Mesendoderm (in vitro differentiated cells): Measurements from ENCODE around the gene BIN2.
A peak's percentile ranks its signal among the peaks of the same experiment; 100 is the strongest.

Experiments
- DNase-seq: peaks from one replicate; pipeline ENCODE4 v3.0.0; 2013
- H2AK5ac ChIP-seq: 2 replicates; pipeline ENCODE4 v1.6.1; 2013; ENCODE audit warnings: low read length, inconsistent platforms
- H2BK120ac ChIP-seq: 2 replicates; pipeline ENCODE4 v1.6.1; 2013; ENCODE audit warnings: low read depth, mild to moderate bottlenecking, low read length, moderate library complexity, mixed read lengths
- H2BK15ac ChIP-seq: replicated peaks from 2 replicates; pipeline ENCODE4 v1.6.1; 2013; ENCODE audit warnings: low read depth, mild to moderate bottlenecking, moderate library complexity
- H2BK5ac ChIP-seq: 2 replicates; pipeline ENCODE4 v1.6.1; 2013; ENCODE audit warnings: low read length, inconsistent platforms
- H3K18ac ChIP-seq: 2 replicates; pipeline ENCODE4 v1.6.1; 2013; ENCODE audit warnings: mild to moderate bottlenecking, low read length, mixed read lengths
- H3K23ac ChIP-seq: one replicate; pipeline ENCODE4 v1.6.1; 2013; ENCODE audit warnings: low read length
- H3K27ac ChIP-seq: 2 replicates; pipeline ENCODE4 v1.5.1; 2013; ENCODE audit warnings: low read depth, mild to moderate bottlenecking, inconsistent platforms, low read length, moderate library complexity
- H3K27me3 ChIP-seq: 2 replicates; pipeline ENCODE4 v1.6.1; 2013; ENCODE audit warnings: low read length, control low read depth, mild to moderate bottlenecking, inconsistent platforms; ENCODE audit not compliant: insufficient read depth, poor library complexity
- H3K36me3 ChIP-seq: 2 replicates; pipeline ENCODE4 v1.6.1; 2013; ENCODE audit warnings: low read length, inconsistent platforms; ENCODE audit not compliant: control insufficient read depth, insufficient read depth
- H3K4ac ChIP-seq: one replicate; pipeline ENCODE4 v1.6.1; 2013; ENCODE audit warnings: low read depth, mild to moderate bottlenecking, low read length, moderate library complexity
- H3K4me1 ChIP-seq: 2 replicates; pipeline ENCODE4 v1.6.1; 2013; ENCODE audit warnings: low read depth, low read length, inconsistent platforms; ENCODE audit not compliant: control insufficient read depth
- H3K4me2 ChIP-seq: 2 replicates; pipeline ENCODE4 v1.6.1; 2013; ENCODE audit warnings: low read length
- H3K4me3 ChIP-seq: 2 replicates; pipeline ENCODE4 v1.5.1; 2013; ENCODE audit warnings: mild to moderate bottlenecking, low read length
- H3K56ac ChIP-seq: one replicate; pipeline ENCODE4 v1.6.1; 2013; ENCODE audit warnings: low read length
- H3K79me1 ChIP-seq: 2 replicates; pipeline ENCODE4 v1.6.1; 2013; ENCODE audit warnings: low read length, inconsistent platforms
- H3K79me2 ChIP-seq: 2 replicates; pipeline ENCODE4 v1.6.1; 2013; ENCODE audit warnings: mild to moderate bottlenecking, low read length; ENCODE audit not compliant: control insufficient read depth, insufficient read depth
- H3K9ac ChIP-seq: 2 replicates; pipeline ENCODE4 v1.6.1; 2013; ENCODE audit warnings: low read length, inconsistent platforms
- H4K5ac ChIP-seq: one replicate; pipeline ENCODE4 v1.6.1; 2013; ENCODE audit warnings: low read length
- H4K8ac ChIP-seq: one replicate; pipeline ENCODE4 v1.6.1; 2013; ENCODE audit warnings: low read depth, mild to moderate bottlenecking, control low read depth, low read length, moderate library complexity
- WGBS: extraction: QIAGEN DNeasy Blood & Tissue Kit; methylation state at CpG from one replicate; pipeline ENCODE4 v1.1.7; 2013; ENCODE audit warnings: low lambda C conversion rate, missing lambda C conversion rate; ENCODE audit not compliant: insufficient coverage; ENCODE audit errors: extremely low coverage; 5-methylcytosine and 5-hydroxymethylcytosine counted together

Gene BIN2

DNA sequence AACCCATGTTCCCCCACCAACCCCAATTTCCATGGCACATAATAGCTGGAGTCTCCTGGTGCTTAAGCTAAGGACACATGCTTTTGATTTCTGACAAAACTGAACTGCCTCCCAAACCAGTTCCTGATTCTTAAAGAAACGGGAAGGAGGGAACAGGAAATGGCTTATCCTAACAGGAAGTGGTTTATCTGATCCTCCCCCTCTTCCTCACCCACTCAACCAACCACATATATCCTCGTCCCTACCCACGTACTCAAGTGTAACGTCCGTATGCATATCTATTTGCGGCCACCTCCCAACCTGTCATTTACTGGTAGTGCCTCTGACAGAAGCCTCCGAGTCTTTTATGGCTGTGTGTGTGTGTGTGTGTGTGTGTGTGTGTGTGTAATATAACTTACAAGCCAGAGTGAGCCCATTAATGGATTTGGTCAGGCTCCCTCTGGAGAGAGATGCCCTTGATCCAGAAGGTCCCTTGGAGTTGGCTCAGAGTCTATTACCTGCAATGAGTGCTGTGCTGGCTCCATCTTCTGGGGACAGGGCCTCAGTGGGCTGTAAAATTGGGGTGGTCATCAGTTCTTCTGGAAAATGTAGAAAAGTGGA lies 77.6 kb downstream of the BIN2 start:
- WGBS: no CpG with 5 or more reads among the region's 7 CpGs
- Histone ChIP-seq H3K27ac (no peak overlapping the region), H3K27me3 (no peaks in the 10 kb centered on the region), H3K79me1 (peaks cover 2% of the 10 kb centered on the region), H3K56ac (no peak overlapping the region), H3K36me3 (peaks cover 5% of the 10 kb centered on the region), H4K5ac (no peak overlapping the region), H3K4me3 (no peak overlapping the region), H2AK5ac (no peak overlapping the region), H3K18ac (no peak overlapping the region), H2BK5ac (no peak overlapping the region), H3K4me2 (no peak overlapping the region), H4K8ac (no peak overlapping the region), H3K4ac (no peak overlapping the region), H3K23ac (no peak overlapping the region), H3K9ac (no peak overlapping the region), H3K4me1 (peaks cover 6% of the 10 kb centered on the region), H2BK120ac (no peak overlapping the region), H3K79me2 (no peaks in the 10 kb centered on the region), H2BK15ac (no peak overlapping the region)
- DNase-seq: peak; percentile 61

- no peak overlapping the region for H3K4me2 ChIP-seq
- no peak overlapping the region for H2BK120ac ChIP-seq
- no peak overlapping the region for H3K18ac ChIP-seq
- no peaks in the 10 kb centered on the region for H3K27me3 ChIP-seq
- DNase-seq: no peak
- no peak overlapping the region for H3K27ac ChIP-seq
- peaks cover 6% of the 10 kb centered on the region for H3K4me1 ChIP-seq
- H2AK5ac ChIP-seq: peak overlapping the region; percentile 29
- WGBS: no CpG with 5 or more reads among the region's 11 CpGs
- peaks cover 6% of the 10 kb centered on the region for H3K36me3 ChIP-seq
- no peak overlapping the region for H2BK5ac ChIP-seq
- no peak overlapping the region for H4K8ac ChIP-seq
- no peak overlapping the region for H3K4ac ChIP-seq
- H3K56ac ChIP-seq: peak overlapping the region; percentile 59
- no peak overlapping the region for H2BK15ac ChIP-seq
- no peak overlapping the region for H3K4me3 ChIP-seq
- peaks cover 2% of the 10 kb centered on the region for H3K79me1 ChIP-seq
- H3K23ac ChIP-seq: no peak overlapping the region
- no peak overlapping the region for H4K5ac ChIP-seq
- H3K79me2 ChIP-seq: no peaks in the 10 kb centered on the region
- H3K9ac ChIP-seq: no peak overlapping the region
These were observed 78.3 kb downstream of the BIN2 start for GRCh38 chr12:51245476-51246253.

- H2AK5ac ChIP-seq: no peak overlapping the region
- no peak overlapping the region for H3K4me3 ChIP-seq
- peaks cover 2% of the 10 kb centered on the region for H3K79me1 ChIP-seq
- no CpG with 5 or more reads among the region's 4 CpGs for WGBS
- peaks cover 6% of the 10 kb centered on the region for H3K36me3 ChIP-seq
- no peak overlapping the region for H2BK5ac ChIP-seq
- no peak overlapping the region for H3K18ac ChIP-seq
- no peak overlapping the region for H3K4ac ChIP-seq
- no peak overlapping the region for H2BK15ac ChIP-seq
- peaks cover 7% of the 10 kb centered on the region for H3K79me2 ChIP-seq
- no peak overlapping the region for H4K5ac ChIP-seq
- no peak overlapping the region for H3K56ac ChIP-seq
- H4K8ac ChIP-seq: no peak overlapping the region
- H3K4me2 ChIP-seq: no peak overlapping the region
- no peak overlapping the region for H3K27ac ChIP-seq
- no peak overlapping the region for H3K9ac ChIP-seq
- H3K23ac ChIP-seq: no peak overlapping the region
- H3K4me1 ChIP-seq: peaks cover 8% of the 10 kb centered on the region
- no peaks in the 10 kb centered on the region for H3K27me3 ChIP-seq
- no peak overlapping the region for H2BK120ac ChIP-seq
- DNase-seq: no peak
These were observed 79.7 kb downstream of the BIN2 start for GRCh38 chr12:51244269-51244668.

DNA sequence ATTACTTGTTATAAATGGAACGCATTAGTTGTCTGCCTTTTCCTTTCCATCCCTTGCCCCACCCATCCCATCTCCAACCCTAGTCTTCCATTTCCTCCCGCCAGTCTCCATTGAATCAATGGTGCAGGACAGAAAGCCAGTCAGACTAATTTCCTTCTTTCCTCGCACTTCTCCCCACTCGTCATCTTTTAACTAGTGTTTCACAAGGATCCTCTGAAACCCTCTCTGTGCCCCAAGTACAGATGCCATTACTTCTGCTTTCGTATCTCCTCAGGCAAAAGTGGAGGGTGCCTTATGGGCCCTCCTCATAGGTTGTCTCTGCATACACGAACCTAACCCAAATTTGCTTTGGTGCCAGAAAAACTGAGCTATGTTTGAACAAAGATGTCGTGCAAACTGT lies 81.1 kb downstream of the BIN2 start:
- peaks cover 2% of the 10 kb centered on the region for H3K79me1 ChIP-seq
- WGBS: no CpG with 5 or more reads among the region's 7 CpGs
- no peak overlapping the region for H2BK120ac ChIP-seq
- no peak for DNase-seq
- no peak overlapping the region for H4K5ac ChIP-seq
- no peak overlapping the region for H2BK15ac ChIP-seq
- no peak overlapping the region for H4K8ac ChIP-seq
- no peak overlapping the region for H2BK5ac ChIP-seq
- no peak overlapping the region for H2AK5ac ChIP-seq
- H3K4me2 ChIP-seq: no peak overlapping the region
- H3K27me3 ChIP-seq: no peaks in the 10 kb centered on the region
- H3K36me3 ChIP-seq: peaks cover 6% of the 10 kb centered on the region
- no peak overlapping the region for H3K27ac ChIP-seq
- no peak overlapping the region for H3K4ac ChIP-seq
- H3K18ac ChIP-seq: no peak overlapping the region
- no peak overlapping the region for H3K9ac ChIP-seq
- H3K4me3 ChIP-seq: no peak overlapping the region
- peaks cover 8% of the 10 kb centered on the region for H3K4me1 ChIP-seq
- no peak overlapping the region for H3K23ac ChIP-seq
- H3K79me2 ChIP-seq: peaks cover 7% of the 10 kb centered on the region
- no peak overlapping the region for H3K56ac ChIP-seq

GRCh38 chr12:51242120-51242519 lies 81.9 kb downstream of the BIN2 start:
- H2AK5ac ChIP-seq: no peak overlapping the region
- no peak overlapping the region for H2BK120ac ChIP-seq
- no peak overlapping the region for H3K4me2 ChIP-seq
- no peak overlapping the region for H3K4me3 ChIP-seq
- H2BK15ac ChIP-seq: no peak overlapping the region
- no peak overlapping the region for H4K8ac ChIP-seq
- H3K4me1 ChIP-seq: peaks cover 6% of the 10 kb centered on the region
- no peak overlapping the region for H3K9ac ChIP-seq
- H3K36me3 ChIP-seq: peaks cover 6% of the 10 kb centered on the region
- H3K79me2 ChIP-seq: peaks cover 7% of the 10 kb centered on the region
- DNase-seq: no peak
- H4K5ac ChIP-seq: no peak overlapping the region
- H3K56ac ChIP-seq: no peak overlapping the region
- no peaks in the 10 kb centered on the region for H3K27me3 ChIP-seq
- no peak overlapping the region for H3K23ac ChIP-seq
- no peak overlapping the region for H3K4ac ChIP-seq
- H3K27ac ChIP-seq: no peak overlapping the region
- no CpG with 5 or more reads among the region's 7 CpGs for WGBS
- H2BK5ac ChIP-seq: no peak overlapping the region
- peaks cover 2% of the 10 kb centered on the region for H3K79me1 ChIP-seq
- H3K18ac ChIP-seq: no peak overlapping the region
